HG02938 (cell line): Measurements from ENCODE around the gene CLDN22.

ENCODE experiments used
- ATAC-seq: cut with Tn5 transposase; IDR thresholded peaks from one replicate; pipeline ENCODE4 v1.9.1; 2021; ENCODE audit warnings: mild to moderate bottlenecking, moderate library complexity; ENCODE audit not compliant: unreplicated experiment

CLDN22 gene

GRCh38 chr4:183323295-183323694 is 3.2 kb upstream of the CLDN22 start:
- ATAC-seq = no peak

DNA sequence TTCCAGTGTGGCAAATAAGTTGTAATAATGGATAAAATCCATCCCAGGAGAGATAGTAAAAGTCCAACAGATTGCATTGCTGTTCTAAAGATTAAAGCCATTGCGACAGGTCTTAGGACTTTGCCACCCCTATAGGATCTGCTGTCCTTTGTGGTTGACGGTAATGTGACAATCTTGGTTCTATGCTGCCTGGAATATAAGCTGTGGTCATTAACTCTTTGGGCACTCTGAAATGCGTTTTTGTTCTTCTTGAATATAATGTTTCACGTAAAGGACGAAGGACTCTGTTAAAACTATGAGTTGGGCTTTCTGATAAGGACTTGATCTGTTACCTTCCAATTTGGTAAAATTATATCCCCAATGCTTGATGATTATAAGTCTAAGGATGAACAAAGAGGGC is 2.2 kb upstream of the CLDN22 start, which contains the start of gene CLDN24:
TSS of gene CLDN24 (minus strand) at position 101 of the 400 bp plus-strand sequence. CDS start at position 101, 0 bp downstream.
- ATAC-seq = no peak

DNA sequence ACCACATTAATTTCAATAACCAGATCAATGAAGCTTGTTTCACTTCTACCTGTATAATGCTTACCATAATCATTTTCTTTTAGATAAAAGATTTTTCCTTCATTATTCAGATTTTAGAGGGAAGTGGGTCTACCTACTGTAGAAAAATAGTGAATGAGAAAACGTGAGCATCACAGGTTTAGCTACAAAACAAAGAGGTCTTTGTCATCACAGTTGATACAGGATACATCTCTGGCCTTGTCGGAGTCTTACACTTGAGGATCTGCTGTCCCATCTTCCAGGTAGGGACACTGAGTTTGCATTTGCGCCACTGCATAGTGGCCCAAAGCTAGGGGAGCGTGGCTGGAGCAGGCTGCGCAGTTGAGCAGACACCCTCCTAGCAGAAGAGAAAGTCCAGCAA is 1.4 kb upstream of the CLDN22 start:
- no peak for ATAC-seq

- peak; percentile 61 for ATAC-seq
These were observed 1.0 kb upstream of the CLDN22 start for GRCh38 chr4:183321079-183321478.

GRCh38 chr4:183318656-183319055 is 1.4 kb downstream of the CLDN22 start:
- ATAC-seq = no peak

GRCh38 chr4:183314806-183315205 is 5.3 kb downstream of the CLDN22 start:
- no peak for ATAC-seq

DNA sequence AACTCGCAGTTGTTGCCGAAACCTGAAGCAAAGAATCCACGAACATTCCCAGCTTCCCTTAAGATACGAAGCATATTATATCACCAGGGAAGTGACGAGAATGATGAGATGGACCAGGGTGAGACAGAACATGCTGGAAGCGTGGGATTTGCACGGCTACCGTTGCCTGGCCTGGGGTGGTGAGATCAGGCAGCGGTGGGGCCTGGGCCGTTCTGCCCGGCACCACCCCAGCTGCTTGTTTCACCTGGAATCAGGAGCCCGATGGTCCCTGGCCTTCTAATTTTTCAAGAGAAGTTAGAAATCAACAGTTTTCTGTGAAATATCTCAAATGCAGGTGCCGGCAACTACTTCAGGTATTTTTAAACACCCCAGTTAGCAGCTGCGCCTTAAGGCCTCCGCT is 5.7 kb downstream of the CLDN22 start:
- no peak for ATAC-seq

GRCh38 chr4:183312841-183313240 is 7.2 kb downstream of the CLDN22 start:
- ATAC-seq = no peak

DNA sequence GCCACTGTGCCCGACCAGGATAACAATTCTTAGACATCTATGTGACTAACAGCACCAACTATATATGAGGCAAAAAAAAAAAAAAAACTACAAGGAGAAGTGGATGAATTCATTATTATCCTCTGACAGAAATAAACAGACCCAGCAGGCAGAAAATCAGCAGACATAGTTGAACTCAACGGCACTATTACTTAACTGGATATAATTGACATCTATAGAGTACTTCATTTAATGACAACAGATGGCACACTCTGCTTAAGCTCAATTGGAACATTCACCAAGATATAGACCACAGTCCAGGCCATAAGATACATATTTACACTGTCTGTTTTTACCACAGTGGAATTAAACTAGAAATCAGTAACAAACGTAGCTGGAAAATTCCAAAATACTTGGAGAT is 13.3 kb downstream of the CLDN22 start:
- no peak for ATAC-seq

DNA sequence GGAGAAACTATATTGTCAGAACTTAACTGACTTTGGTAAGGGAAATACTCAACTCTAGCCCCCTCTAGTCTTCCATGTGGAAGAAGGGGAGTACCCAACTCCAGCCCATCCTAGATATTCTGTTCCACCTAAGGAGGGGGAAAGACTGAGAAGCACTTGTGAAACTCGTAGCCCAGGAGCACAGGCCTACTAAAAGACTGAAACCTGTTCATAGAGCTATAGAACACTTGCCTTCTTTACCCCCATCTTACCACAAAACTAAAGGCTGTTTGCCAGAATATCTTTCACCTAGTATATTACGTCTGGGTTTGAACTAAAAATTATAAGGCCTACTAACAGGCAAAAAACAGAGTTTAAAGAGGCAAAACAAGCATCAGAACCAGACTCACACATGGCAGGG is 15.5 kb downstream of the CLDN22 start:
- peak; percentile 15 for ATAC-seq

DNA sequence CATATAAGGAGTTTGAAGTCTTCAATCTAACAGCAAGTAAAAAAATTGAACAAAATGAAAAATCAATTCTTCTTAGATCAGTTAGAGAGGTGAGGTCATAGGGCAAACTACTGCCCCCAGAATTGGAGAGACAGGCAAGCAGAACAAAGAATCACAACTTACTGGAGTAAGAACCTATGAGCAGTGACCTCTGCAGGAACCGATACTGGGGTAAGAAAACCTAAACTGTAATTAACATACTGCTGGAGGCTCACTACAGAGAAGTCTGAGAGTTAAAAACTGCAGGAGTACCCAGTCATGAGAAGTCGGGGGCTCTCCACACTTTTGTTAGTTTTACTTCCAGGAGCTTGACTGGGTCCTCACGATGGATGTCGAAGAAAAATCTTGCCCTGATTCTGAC is 16.0 kb downstream of the CLDN22 start:
- ATAC-seq = peak; percentile 90

GRCh38 chr4:183303301-183303700 is 16.8 kb downstream of the CLDN22 start:
- no peak for ATAC-seq

DNA sequence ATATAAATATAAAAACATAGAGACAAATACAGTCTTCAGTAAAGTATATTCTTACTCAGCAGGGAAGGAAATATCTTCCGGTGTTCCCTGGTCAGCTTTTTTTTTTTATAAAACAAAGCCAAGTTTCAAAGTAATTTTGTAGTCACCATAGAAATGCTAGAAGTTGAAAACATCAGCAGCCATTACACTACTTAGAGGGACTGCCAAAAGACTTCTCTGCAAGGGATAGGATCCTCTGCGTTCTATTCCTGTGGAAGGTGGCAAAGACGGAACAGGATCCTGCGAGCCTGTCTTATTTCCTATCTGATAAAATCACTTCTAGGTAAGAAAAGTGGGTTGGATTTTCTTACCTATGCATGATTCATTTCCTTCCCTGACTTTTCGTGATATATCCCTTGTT is 19.4 kb downstream of the CLDN22 start:
- ATAC-seq = no peak

- ATAC-seq = no peak
These were observed 20.0 kb downstream of the CLDN22 start for GRCh38 chr4:183300070-183300469.

GRCh38 chr4:183299464-183299863 is 20.6 kb downstream of the CLDN22 start:
- no peak for ATAC-seq

GRCh38 chr4:183297675-183298074 is 22.4 kb downstream of the CLDN22 start:
- peak; percentile 83 for ATAC-seq

DNA sequence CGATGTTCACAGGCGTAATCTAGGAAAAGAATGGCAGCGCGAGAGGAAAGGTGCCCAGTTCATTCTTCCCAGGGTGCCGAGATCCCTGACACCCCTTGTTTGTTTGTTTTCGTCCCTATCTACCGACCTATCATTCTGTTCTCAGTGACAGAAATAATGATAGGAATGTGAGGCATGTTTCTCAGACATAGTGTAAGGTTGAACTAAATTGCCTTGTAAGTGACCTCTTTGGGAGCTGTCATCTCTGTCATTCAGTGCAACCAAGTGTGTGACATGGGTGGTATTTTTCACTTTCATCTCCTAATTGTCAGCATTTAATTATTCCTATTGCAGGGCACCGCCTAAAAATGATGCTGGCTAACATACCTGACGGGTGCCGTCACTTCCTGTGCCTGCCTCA is 24.4 kb downstream of the CLDN22 start:
- ATAC-seq = no peak

DNA sequence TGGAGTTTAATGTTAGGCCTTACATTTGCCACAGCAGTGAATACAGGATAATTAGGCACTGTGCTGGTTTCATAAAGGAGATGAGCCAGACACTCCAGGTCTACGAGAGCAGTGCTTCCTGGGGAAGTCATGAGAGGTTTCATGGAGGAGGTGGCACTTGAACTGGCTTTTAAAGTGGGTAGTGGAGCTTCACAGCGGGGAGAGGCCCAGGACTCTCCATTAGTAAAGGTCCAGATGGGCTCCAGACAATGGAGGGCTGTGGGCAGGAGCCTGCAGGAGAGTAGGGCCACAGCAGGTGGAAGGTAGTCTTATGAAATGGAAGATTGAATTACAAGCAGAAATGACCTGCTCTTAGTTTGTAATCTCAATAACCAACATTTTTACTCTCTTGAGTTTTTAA is 29.0 kb downstream of the CLDN22 start:
- no peak for ATAC-seq

- ATAC-seq = no peak
These were observed 30.4 kb downstream of the CLDN22 start for GRCh38 chr4:183289688-183290087.

DNA sequence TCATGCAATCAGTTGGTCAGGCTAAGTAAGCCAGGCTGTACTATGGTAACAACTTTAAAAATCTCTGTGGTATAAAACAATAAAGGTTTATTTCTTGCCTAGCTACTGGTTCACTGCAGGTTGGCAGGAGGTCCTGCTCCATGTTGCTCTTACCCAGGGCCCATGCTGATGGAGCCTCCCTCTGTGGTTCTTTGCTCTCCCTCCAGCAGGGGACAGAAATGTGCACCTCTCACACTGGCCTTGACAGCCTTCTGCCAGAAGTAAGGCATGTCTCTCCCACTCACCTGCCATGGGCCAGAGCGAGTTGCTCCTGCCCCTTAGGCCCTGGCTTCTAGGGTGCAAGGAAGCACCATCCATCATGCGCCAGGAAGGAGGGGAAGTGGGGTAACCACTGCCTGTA is 31.1 kb downstream of the CLDN22 start:
- ATAC-seq = no peak

- ATAC-seq = peak; percentile 78
These were observed 32.4 kb downstream of the CLDN22 start for GRCh38 chr4:183287677-183288076.

DNA sequence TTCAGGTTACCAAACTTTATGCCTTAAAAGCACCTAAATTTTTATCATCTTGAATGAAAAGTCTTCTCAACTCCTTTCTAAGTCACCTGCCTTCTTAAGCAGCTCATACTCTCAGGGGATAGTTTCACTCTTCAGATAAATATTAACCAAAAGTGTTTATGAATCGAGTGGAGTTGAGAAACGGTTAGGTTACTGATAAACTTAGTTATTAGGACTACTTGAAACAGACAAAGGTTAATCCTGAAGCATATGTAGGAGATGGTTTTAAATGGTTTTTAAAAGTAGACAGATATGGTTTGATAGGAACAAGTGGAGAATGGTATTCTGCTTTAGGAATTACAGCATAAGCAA is 32.8 kb downstream of the CLDN22 start:
- peak; percentile 85 for ATAC-seq

DNA sequence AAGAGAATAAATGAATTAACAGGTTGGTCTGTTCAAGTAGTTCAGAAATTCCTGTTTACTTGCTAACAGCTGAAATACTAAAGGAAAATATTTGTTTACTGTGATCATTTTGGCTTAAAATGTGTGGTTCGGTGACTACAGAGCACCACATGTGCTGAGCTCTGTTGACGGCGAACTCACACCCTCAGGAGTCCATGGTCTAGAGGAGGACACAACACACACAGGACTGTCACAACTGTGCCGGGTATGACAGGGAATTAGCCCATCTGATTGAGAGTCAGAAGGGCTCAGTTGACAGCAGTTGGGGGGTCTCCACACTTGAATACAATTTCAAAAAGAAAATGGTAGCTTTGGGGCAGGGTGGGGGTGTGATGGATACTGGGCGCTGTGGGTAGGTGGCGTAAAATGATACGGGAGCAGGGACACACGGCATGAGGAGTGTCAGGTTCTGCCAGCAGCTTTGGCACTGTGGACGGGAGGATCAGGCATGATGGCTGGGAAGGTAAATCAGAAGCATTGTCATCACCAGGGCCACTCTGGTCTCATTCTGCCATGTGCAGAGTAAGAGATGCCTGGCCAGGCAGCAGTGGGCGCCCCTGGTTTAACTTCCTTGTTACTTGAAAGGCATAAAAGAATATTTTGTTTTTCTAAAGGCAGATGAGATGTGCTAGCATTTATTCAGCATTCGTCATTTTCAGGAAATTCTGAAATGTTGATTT is 33.3 kb downstream of the CLDN22 start:
- ATAC-seq = peak; percentile 22
